Renal cortical epithelial cell (primary cell): ENCODE data around the gene PTPN20. TPM values are rescaled to one million over a fixed set of nuclear protein-coding genes. Genes with fewer than 3 reads are reported as not detected.

Experiments
- DNase-seq: peaks from one replicate; pipeline ENCODE4 v3.0.0-alpha.2; 2011; ENCODE audit warnings: low read depth
- total RNA-seq: library from RNA; depleted of rRNA; stranded (reverse); fragments of >200 nt; gene quantifications from 2 replicates; pipeline ENCODE4 v1.2.3, GENCODE V29; 2014

PTPN20 gene
- total RNA-seq, 1 donor from 2014 or later, result 9.5 TPM

- DNase-seq, result no peak
Observed at GRCh38 chr10:47034441-47035051, 123.3 kb downstream of the PTPN20 start.

GRCh38 chr10:47035171-47035818, 124.1 kb downstream of the PTPN20 start:
- DNase-seq, result no peak

GRCh38 chr10:47035819-47036337, 124.7 kb downstream of the PTPN20 start:
- DNase-seq, result no peak

GRCh38 chr10:47036771-47037170, 125.5 kb downstream of the PTPN20 start:
- no peak for DNase-seq

DNA sequence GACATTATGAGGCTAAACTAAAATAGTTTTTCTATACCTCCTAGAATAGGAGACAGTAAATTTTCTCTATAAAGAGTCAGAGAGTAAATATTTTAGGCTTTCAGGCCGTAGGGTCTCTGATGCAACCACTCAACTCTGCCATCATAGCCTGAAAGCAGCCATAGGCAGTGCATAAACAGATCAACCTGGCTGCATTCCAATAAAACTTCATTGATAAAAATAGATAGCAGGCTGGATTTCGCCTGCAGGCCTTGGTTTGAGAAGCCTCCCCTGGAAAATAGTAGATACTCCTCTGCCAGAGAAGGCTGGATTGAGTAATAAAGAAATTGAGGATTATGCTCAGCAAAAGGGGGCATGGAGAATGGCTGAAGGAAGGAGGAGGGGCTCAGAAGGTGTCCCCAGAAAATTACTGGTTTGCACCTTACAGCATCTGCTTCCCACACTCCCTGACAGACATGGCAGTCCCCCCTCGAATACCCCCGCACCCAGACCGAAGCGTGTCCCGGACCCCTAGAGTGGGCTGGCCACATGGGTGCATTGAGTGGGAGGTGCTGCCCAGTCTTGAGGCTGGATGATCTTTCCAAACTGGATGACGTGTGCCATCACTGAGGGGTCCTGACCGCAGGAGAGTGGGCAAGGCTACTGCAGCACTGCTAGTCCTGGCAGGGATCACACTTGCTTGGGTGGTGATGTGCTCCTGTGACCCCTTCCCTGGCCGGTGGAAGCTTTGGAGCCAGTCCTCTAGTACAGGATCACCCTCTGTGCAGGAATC, 126.6 kb downstream of the PTPN20 start:
- DNase-seq, result no peak

- DNase-seq, result no peak
Observed at GRCh38 chr10:47038881-47039561, 127.8 kb downstream of the PTPN20 start.

DNA sequence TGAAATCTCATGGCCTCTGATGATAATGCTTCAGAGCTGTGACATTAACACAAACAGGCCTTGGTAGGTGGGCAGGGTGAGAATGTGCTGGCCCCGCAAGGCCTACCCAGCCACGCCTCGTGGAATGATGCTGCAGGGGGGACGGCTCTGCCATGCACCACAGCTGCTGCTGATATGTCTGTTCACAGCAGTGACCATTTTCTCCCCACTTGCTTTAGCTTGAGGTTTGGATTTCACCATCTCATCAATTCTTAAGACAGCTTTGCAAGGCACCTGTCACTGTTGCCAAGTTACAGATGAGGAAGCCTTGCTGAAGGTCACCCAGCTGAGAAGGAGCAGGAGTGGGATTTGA, 128.3 kb downstream of the PTPN20 start:
- no peak for DNase-seq

GRCh38 chr10:47040041-47040491, 128.8 kb downstream of the PTPN20 start:
- no peak for DNase-seq

GRCh38 chr10:47040681-47041080, 129.5 kb downstream of the PTPN20 start:
- DNase-seq, result no peak

DNA sequence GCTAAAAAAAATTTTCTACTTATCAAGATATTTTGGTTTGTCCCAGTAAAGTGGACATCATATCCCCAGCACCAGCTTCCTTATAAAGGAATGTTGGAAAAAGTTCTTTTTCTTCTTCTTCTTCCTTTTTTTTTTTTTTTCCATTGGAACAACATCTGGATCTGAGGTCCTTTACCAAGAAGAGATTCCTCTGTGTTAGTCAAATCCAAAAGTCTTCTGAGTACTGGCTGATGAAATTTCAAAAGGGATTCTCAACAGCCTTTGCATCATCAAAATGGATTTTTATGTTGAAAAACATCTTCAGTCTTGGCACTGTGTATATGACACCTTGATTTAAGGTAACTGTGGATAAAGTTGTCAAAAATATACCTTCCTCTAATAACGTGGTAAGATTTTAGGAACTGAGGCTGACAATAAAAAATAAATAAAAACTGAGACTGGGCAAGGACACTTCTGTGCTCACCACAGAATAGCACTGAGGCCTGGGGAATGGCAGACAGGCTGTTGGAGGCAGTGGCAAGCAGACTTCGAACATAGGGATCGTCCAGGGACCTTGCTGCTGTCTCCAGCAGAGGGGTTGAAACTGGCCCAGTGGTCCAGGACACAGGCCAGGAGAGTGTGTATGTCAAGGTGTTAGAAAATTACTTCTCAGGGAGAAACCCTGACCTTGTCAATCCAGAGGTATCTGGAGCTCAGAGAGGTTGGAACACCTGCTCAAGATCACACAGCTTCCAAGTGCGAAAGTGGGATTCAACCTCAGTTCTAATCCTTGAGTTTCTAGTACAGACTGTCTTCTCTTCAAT, 130.4 kb downstream of the PTPN20 start:
- DNase-seq, result no peak

DNA sequence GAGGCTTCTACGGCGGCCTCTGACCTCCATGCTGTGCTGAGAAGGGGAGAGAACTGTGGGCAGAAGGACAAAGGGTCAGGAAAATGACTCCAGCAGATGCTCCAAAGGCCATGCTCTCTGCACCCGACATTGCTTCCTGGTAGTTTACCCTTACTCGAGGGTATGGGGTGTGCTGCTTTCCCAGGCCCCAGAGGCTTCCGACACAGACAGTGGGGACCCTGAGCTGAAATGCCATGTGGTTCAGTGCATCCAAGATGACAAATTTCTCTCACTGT, 130.9 kb downstream of the PTPN20 start:
- no peak for DNase-seq

DNA sequence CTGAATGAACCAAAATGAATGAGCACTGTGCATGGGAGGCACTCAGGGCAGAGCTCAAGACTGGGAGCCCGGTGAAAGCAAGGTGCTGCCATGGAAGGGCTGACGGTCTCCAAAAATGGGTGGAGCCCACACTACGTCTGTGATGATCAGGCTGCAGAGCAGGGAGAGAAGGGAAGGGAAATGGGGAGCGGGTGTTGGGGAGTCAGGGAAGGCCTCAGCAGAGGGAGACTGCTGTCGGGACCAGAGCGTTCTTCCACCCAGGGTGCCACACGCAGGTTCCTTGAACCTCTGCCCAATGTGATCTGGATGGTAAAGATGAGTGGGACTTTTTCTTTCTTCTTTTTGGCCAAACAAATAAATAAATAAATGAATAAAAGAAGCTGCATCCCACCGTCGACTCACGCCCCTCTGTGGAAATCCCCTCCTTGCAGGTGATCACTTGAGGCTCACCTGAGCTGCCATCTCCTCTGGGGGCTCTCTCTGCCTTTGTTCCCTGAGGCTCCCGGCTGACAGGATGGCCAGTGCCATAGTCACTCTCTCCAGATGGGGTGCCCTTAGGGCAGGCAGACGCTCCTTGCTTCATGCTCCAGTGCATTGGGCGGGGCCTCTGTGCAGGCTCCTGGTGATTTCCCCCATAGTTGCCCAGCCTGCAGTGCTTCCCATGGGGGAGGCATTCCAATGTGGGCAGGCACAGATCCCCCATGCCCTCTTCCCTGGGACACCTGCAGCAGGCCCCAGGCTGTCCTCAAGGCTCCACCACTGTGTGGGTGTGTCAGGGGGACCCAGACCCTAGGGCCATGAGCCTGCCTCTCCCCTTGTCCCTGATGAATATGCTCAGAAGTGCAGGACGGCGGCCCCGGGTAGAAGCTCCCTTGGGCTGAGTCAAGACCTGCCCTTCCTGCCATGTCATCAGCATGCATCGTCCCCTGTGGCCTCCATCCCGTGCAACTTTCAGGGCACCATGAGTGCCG, 131.8 kb downstream of the PTPN20 start:
- DNase-seq, result no peak

DNA sequence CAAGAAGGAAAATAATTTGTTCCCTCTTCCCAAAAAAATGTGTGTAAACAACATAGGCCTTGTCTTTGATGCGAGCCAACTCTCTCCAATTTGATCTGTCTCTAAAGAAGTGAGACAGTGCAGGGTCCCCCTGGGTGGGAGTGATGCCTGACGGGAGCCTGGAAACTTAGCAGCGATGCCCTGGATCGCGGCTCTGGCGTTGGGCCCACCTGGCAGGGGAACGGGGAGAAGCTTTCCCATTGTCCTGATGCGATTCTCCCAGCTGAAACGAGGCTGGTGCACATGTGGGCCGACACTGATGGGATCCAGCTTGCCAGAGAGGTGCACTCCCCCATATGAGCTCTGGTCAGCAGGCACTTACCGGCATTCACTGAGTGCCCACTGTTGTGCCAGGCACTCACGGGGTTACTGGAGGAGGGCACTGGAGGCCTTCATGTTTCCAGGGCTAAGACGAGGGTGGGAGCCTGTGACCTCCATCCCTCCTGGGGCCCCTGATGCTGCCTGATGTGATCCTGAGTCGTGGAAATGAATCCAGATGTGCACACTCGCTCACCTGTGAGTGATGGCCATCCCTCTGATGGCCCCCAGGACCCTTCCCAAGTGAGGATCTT, 132.8 kb downstream of the PTPN20 start:
- no peak for DNase-seq

GRCh38 chr10:47044741-47045140, 133.5 kb downstream of the PTPN20 start:
- no peak for DNase-seq

- no peak for DNase-seq
Observed at GRCh38 chr10:47045331-47045861, 134.2 kb downstream of the PTPN20 start.

DNA sequence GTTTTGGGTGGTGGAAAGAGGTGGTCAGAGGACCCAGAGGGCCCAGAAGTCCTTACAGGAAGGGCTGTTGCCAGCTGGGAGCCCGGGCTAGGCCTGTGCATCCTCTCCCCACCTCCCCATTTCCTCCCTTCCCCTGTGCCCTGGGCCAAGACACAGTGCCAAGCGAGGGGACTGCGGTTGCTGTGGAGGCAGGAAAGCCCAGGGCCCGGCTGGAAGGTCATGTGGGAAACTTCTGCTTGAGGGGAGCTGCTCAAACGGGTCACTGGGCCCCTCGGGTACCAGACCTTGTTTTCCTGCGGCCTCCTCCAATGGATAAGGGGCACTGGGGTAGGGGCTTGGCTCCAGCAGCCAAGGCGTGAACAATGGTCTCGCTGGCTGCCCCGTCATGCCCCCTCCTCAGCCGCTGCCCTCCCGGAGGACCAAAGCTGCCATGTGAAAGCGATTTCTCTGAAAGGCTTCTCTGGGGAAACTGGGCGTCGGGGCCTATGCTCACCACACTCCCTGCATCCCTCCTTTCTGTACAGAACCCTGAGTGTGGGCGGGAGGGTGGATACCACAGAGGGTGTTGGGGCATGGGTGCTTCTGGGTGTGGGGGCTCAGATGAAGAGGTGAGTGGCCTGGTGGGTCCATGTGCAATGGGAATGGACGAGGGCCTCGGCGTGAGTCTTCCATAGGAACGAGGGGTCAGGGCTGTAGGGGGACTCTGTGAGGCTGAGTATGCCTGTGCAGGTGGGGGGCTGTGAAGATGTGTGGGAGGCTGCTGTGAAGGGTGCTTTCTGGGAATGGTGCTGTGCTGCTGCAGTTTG, 135.3 kb downstream of the PTPN20 start:
- no peak for DNase-seq

DNA sequence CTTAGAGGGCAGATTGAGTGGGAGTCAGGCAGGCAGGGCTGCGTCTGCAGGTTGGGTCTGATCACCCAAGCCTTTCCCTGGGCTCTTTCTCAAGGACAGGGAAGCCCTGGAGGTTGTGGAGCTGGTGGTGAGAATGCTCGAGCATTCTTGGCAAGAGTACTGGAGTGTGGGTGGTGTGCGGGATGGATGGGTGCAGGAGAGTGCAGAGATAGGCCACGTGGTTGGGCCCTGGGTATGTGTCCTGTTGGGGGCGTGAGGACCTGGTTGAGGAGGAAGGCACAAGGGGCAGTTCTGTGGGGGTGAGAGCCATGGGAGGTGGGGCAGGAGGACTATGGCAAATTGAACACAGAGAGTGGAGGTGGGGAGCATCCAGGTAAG, 135.9 kb downstream of the PTPN20 start:
- DNase-seq, result no peak

DNA sequence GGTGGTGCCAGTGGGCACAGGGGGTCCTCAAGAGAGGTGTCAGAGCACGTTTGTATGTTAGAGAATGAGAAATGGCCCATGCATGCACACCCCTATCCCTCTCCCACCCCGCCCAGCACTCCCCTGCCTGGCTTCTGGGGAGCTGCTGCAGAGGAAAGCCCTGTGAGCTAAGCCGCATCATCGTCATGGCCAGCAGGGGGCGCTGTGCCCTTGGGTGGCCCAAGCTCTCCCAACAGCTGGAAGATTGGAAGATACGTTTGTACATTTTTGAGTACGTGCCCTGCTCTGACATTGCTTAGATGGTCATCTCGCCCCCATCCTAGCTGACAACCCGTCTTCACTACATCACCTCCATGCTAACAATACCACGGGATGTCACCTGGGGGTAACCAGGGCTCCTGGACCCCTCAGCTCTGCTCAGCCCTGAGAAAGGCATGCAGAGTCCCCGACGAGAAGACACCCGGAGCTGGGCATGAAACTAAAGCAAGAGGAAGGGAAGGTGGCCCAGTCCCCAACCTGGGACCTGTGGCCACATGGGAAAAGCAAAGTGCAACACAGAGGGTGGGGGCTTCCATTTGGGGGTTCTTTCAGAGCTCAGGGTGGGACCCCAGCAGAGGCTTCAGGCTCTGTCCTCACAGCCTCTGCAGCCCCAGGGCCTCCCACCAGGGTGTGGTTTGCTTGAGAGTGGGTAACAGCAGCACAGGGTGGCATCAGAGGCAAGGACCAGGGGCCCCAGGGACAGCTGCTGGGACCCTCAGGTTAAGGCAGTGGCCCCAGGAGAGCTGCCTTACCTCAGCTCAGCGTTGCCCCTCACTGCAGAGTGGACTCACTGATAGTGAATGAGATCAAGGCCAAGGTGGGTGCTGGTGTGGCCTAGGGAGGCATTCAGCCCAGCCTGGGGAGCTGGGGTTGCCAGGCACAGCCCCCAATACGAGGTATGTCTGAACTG, 136.6 kb downstream of the PTPN20 start:
- peak; percentile 25 for DNase-seq
